NCI-H2081 treated with DMSO at 0.1 percent for 48 hours (cell line): ENCODE measurements around the gene MAPK11.

Source experiments
- DNase-seq: peaks from one replicate; lab custom pipeline; 2025; lab: John Stamatoyannopoulos, UW

The MAPK11 gene

GRCh38 chr22:50293441-50294318 lies 23.5 kb upstream of the MAPK11 start:
- DNase-seq, result no peak

DNA sequence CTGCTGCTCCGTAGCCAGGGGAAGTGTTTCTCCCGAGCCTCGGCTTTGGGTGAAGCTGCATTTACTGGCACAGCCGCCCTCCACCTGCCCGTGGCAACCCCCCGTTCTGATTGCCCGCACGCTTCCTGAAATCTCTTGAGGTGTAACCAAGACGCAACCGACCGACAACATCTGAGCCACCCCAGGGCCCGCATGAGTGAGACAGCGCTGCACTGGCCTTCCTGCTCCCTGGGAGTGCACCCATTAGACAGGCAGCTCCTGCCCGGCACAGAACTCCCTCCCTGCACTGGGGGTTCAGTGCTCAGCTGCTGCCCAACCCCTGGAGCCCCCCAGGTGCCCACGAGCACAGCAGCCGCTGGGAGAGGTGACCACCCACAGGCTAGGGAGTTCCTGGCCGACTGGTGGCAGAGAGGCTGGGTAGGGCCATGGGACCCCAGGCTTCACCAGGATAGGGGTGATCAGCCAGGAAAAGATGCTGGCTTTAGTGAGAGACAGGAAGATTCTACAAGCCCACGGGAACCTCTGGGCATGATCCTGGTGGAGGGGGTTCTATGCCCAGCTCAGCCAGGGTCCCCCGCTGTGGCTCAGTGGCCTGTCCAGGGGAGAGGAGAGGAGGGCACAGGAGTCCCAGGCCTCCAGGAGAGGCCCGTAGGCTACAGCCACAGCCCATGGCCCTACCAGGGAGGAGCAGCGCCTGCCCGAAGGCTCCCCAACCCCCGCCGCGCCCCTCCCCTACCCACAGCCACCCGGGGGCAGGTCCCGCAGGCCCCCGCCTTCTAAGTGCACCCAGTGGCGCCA lies 22.7 kb upstream of the MAPK11 start:
- no peak for DNase-seq

- no peak for DNase-seq
Observed at GRCh38 chr22:50289942-50290630, 19.9 kb upstream of the MAPK11 start.

GRCh38 chr22:50289151-50289941 lies 19.2 kb upstream of the MAPK11 start:
- DNase-seq, result no peak

- no peak for DNase-seq
Observed at GRCh38 chr22:50287731-50288130, 17.6 kb upstream of the MAPK11 start.

- DNase-seq, result no peak
Observed at GRCh38 chr22:50286701-50287318, 16.6 kb upstream of the MAPK11 start.

DNA sequence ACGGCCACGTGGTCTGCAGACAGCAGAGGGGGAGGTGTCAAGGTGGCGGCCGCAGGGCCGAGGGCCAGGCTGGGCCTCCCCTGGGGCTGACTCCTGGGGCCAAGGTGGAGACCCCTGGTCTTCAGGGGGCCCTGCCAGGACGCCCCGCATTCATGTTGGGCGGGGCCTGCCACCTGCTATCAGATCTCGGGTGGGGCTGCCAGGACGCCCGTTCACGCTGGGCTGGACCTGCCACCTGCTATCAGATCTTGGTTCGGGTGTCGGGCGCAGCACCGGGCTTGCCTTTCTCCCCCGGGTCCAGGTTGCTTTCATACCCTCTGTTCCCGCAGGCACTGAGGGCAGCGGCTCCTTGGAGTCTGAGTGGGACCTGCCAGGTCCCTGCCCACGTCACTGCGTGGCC lies 16.1 kb upstream of the MAPK11 start:
- DNase-seq, result no peak

DNA sequence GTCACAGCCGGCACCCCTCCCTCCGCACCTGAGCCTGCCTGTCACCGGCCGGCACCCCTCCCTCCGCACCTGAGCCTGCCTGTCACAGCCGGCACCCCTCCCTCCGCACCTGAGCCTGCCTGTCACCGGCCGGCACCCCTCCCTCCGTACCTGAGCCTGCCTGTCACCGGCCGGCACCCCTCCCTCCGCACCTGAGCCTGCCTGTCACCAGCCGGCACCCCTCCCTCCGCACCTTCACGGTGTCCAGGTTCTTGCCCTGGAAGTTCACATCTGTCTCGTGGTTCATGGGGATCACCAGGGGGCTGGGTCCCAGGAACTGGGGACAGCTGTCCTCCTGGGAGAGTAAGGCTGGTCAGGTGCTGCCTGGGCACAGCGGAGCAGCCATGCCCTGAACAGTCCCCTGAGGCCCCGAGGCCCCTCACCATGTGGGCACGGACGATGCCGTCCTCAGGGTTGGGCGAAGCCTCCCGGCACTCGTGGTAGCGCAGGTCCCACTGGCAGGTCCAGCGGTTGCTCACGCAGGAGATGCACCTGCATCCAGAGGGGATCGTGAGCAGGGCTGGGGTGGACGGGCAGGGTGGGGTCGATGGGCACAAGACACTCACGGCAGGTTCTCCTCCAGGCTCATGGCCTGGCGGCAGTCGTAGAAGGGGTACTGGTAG lies 15.5 kb upstream of the MAPK11 start:
- no peak for DNase-seq

DNA sequence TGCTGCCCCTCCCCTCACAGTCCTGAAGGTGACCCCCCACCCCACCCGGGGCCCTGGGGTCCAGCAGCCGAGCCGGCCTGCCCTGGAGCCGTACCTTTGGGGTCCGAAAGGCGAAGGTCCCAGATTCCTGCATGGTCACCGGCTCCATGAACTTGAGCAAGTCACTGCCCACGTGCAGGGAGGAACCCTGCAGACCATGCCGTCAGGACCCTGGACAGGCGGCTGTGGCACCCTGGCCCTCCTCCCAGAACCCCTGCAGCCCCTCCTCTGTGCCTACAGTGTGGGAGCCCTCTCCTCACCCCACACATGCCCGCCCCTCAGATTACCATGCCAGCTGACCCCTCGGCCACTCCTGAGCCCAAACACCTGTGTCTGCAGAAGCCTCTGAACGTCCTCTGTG lies 14.3 kb upstream of the MAPK11 start:
- DNase-seq, result no peak

- no peak for DNase-seq
Observed at GRCh38 chr22:50283821-50284220, 13.6 kb upstream of the MAPK11 start.

GRCh38 chr22:50282361-50283155 lies 12.4 kb upstream of the MAPK11 start:
- no peak for DNase-seq

DNA sequence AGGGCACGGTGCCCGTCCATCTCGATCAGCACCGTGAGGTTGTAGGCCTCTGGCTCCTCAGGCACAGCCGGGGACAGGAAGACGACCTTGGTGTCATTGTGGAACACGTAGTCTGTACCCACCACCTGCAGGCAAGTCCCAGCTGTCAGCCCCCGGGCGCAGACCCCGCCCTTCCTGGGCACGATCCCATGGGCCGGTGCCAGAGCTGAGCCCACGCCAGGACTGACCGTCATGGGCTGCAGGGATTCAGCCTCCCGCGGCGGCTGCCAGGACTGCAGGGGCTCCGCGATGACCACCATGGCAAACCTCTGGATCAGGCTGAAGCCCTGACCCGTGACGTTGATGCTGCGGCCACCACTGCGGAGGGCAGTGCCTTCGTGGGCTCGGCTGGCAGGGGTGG lies 11.8 kb upstream of the MAPK11 start:
- DNase-seq, result no peak

DNA sequence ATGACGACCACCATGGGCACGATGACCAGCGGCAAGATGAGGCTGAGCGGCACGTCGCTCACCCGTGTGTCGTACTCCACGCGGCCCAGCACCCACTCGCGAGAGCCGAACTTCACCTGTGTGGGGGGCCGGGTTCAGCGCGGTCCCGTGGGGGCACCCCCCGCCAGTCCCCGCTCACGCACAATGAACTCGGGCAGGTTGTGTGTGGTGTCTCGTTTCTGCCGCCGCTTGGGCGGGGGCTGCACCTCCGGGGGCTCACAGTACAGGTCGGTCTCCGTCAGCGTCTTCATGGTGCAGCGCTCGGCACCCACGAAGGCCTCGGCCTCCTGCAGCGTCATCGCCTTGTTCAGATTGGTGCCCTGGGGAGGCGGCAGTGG lies 11.2 kb upstream of the MAPK11 start:
- DNase-seq, result no peak

DNA sequence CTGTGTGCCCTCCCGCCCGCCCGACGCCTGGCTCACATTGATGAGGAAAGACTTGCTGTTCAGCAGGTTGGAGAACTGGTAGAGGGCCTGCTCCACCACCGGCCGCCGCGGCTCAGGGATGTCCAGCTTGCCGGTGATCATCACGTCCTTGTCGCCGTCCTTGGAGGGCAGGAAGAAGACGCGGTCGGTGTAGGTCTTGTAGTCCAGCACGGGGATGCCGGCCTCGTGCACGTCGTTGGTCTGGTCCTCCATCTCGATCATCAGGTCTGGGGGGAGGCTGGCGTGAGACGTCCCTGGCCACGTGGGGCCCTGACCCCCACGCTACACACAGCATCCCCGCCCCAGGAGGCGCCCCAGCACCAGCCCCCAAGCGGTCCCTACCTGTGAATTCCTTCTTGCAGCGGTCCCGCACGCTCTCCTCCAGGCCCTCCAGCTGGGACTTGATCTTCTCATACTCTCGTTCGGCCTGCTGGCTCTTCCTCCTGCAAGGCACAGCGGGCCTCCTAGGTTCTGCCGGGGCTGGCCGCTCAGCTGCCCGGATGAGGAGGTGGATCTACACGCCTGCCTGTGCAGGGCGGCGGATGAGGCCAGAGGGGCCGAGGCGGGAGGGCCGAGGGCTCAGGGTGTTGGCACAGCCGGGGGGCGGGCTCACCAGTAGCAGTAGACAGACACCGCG lies 10.7 kb upstream of the MAPK11 start:
- no peak for DNase-seq

GRCh38 chr22:50280022-50280707 lies 10.0 kb upstream of the MAPK11 start:
- DNase-seq, result no peak

GRCh38 chr22:50278956-50279619 lies 8.9 kb upstream of the MAPK11 start:
- DNase-seq, result no peak

DNA sequence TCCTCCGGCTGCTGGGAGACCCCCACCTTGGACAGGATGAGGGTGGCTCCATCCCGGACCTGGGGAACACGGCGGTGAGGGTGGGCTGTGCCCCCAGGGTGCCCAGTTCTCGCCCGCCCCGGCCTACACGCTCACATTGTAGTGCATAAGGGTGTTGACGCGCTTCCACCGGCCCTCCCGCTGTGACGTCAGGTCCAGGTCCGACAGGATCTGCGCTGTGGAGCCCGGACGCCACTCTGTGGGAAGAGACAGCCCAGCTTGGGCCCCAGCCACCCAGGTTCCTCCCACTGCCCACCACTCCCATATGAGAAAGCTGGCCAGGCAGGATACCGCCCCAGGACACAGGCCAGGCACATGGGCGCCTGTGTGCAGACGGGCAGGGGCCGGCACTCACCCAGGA lies 8.3 kb upstream of the MAPK11 start:
- DNase-seq, result no peak

DNA sequence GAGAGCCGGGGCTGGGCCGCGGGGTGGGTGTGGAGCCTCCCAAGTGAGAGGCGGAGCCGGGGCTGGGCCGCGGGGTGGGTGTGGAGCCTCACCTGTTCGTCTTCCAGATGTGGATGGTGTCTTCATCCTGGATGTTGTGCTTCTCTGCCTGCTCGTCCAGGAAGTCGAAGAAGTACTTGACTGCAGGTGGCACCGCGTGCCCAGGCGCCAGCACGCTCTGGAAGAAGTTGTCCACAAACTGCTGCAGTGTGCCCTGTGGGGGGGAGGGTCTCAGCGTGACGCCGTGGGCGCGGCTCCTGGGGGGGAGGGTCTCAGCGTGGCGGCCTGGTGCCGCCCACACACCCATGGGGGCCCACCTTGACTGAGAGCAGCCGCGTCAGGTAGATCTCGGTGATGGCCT lies 7.6 kb upstream of the MAPK11 start:
- no peak for DNase-seq
